Fibroblast of the aortic adventitia (primary cell): Measurements from ENCODE around the gene HIKESHI. TPM values are rescaled to one million over a fixed set of nuclear protein-coding genes. Genes with fewer than 3 reads are reported as not detected.
"Not testable (repeated sequence)": the region's sequence is repeated elsewhere in the genome, so short reads cannot be mapped to it uniquely, and the experiment has no call there.

Experiments
- DNase-seq: peaks from one replicate; pipeline ENCODE4 v3.0.0-alpha.2; 2010; ENCODE audit warnings: low read depth
- H3K4me3 ChIP-seq: 2 replicates; pipeline ENCODE4 v1.5.1; 2011; ENCODE audit warnings: low read depth, mild to moderate bottlenecking, control low read depth, low read length, moderate library complexity
- total RNA-seq: library from RNA; depleted of rRNA; stranded (reverse); fragments of >200 nt; gene quantifications from 2 replicates; pipeline ENCODE4 v1.2.3, GENCODE V29; 2012; ENCODE audit warnings: low replicate concordance
- TF ChIP-seq, protein P1 (sequence below): IDR thresholded peaks from 2 replicates; pipeline ENCODE4 v1.5.1; 2011; ENCODE audit warnings: mild to moderate bottlenecking, low read length, control low read depth, inconsistent platforms; ENCODE audit not compliant: insufficient read depth

HIKESHI gene
- total RNA-seq, 1 donor = 92.2 TPM

DNA sequence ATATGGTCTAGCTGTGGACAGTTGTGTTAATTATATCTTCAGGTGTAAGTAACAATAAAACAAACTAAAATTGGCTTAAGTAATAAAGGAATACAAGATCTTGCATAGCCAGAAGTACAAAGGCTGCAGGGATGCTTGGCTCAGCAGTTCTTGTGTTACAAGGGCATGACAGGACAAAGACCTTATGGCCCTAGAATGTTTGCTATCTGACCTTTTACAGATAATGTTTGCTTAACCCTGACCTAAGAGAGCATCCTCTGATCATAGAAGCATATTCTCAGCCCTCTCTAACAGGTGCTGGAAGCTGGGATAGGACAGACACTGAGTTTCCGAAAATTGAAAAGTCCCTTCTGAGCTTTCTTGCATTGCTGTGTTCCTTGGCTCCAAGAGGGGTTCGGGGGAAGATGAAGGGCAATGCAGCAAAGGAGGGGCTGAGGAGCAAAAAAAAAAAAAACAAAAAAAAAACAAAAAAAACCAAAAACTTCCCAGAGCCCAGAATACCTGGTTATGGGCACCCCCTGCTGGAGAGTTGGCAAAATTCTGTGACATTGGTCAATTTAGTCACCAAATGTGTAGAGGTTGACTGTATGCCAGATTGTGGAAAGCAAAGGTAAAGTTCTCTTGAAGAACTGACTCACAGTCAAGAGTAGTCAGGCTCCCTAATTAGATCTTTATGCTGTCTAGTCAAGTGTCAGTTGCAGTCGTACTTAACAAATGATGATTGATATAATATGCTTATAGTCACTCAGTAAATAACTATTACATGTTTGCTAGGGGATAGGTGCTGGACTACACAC is 10.4 kb upstream of the HIKESHI start:
- TF ChIP-seq, protein P1, sequence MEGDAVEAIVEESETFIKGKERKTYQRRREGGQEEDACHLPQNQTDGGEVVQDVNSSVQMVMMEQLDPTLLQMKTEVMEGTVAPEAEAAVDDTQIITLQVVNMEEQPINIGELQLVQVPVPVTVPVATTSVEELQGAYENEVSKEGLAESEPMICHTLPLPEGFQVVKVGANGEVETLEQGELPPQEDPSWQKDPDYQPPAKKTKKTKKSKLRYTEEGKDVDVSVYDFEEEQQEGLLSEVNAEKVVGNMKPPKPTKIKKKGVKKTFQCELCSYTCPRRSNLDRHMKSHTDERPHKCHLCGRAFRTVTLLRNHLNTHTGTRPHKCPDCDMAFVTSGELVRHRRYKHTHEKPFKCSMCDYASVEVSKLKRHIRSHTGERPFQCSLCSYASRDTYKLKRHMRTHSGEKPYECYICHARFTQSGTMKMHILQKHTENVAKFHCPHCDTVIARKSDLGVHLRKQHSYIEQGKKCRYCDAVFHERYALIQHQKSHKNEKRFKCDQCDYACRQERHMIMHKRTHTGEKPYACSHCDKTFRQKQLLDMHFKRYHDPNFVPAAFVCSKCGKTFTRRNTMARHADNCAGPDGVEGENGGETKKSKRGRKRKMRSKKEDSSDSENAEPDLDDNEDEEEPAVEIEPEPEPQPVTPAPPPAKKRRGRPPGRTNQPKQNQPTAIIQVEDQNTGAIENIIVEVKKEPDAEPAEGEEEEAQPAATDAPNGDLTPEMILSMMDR = peak; percentile 70
- no peak overlapping the region for H3K4me3 ChIP-seq
- DNase-seq = peak; percentile 61

DNA sequence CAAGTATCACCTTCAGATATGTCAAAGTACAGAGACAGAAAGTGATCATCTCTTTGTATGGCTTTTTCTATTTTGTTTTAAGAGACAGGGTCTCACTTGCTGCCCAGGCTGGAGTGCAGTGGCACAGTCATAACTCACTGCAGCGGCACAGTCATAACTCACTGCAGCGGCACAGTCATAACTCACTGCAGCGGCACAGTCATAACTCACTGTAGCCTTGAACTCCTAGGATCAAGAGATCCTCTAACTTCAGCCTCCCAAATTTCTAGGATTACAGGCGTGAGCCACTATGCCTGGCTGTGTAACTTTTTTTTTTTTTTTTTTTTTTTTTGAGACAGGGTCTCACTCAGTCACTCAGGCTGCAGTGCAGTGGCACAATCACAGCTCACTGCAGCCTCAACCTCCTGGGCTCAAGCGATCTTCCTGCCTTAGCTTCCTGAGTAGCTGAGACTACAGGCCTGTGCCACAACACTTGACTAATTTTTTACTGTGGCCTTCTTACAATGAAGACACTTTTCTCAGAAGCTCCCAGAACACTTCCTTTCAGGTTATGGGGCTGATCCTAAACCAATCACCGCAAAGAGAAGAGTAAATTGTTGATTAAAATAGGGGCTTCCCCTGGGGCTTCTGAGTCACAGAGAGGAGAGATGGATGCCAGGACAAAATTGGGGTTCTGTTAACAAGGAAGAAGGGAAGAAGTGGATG is 9.0 kb upstream of the HIKESHI start:
- DNase-seq = no peak
- TF ChIP-seq, protein P1 = no peak
- no peak overlapping the region for H3K4me3 ChIP-seq

DNA sequence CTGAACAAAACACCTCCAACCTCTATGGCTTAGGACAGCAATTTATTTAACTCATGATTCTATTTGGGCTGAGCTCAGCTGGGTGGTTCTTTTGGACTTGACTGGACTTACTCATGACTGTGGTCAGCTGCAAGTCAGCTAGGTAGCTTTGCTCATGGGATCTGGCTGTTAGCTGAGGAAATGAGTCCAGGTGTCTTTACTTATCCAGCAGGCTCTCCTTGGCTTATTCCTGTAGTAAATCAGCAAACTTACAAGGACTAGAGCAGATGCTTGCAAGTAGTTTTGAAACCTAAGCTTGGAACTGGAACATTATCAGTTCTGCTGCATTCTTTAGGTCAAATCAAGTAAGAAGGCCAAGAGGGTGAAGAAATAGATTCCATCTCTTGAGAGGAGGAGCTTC is 8.0 kb upstream of the HIKESHI start:
- DNase-seq = peak; percentile 37
- no peak overlapping the region for H3K4me3 ChIP-seq
- TF ChIP-seq, protein P1 = no peak

DNA sequence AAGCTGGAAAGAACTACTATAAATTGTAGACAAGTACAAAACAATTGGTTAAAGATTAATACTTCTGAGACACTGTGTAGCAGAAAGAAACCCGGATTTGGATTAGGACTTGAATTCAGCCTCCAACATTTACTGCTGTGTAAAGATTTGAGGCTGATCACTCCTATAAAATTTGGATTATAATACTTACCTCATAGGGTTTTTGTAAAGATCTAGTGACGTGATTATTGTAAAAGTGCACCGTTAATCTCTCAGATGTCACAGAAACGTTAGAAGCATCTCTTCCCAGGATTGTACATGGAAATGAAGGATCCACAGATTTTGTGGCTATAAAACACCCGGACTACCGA is 323 bp upstream of the HIKESHI start:
- no peak for DNase-seq
- TF ChIP-seq, protein P1 = no peak
- H3K4me3 ChIP-seq = peak overlapping the region; percentile 93

DNA sequence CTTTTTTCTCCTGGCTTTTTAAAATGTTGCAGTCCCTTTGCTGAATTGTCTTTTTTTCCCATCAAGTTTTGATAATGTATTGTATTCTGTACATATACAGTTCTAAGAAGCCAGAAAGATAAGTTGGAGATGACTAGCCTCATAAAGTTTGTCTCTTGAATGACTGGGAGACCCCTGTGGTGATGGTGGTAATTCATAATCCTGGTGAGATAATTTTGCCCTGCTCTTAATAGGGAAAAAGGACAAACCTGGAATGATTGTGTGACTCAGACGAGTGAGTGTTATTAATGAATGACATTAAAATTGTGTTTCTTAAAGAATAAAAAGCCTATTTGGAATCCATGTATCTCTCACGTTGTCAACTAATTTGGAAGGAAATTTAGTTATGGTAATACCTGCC is 1.2 kb downstream of the HIKESHI start:
- H3K4me3 ChIP-seq = peak overlapping the region; percentile 93
- TF ChIP-seq, protein P1 = no peak
- DNase-seq = no peak

DNA sequence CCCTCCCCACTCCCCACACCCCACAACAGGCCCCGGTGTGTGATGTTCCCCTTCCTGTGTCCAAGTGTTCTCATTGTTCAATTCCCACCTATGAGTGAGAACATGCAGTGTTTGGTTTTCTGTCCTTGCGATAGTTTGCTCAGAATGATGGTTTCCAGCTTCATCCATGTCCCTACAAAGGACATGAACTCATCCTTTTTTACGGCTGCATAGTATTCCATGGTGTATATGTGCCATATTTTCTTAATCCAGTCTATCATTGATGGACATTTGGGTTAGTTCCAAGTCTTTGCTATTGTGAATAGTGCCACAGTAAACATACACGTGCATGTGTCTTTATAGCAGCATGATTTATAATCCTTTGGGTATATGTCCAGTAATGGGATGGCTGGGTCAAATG is 6.7 kb downstream of the HIKESHI start:
- not testable (repeated sequence) for H3K4me3 ChIP-seq, DNase-seq

DNA sequence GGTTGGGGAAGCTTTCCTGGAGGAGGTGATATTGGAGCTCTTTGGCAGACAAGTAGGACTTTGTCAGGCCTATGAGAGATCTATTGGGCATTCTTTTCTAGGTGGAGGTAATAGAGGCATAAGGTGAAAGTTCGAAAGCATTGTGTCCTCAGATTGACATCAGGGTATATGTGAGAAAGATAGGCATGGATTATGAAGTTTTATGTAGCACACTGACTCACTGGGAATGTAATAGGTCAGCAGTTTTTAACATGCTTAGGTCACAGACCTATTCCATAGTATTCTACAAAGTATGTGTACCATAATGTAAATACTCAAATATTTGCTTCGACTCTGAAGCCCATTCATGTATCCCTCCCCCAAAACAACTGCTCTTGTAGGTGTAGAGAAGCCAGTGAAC is 11.8 kb downstream of the HIKESHI start:
- no peak overlapping the region for H3K4me3 ChIP-seq
- no peak for DNase-seq
- TF ChIP-seq, protein P1 = no peak
